Measurements from ENCODE around the gene OXT.

Gene OXT

DNA sequence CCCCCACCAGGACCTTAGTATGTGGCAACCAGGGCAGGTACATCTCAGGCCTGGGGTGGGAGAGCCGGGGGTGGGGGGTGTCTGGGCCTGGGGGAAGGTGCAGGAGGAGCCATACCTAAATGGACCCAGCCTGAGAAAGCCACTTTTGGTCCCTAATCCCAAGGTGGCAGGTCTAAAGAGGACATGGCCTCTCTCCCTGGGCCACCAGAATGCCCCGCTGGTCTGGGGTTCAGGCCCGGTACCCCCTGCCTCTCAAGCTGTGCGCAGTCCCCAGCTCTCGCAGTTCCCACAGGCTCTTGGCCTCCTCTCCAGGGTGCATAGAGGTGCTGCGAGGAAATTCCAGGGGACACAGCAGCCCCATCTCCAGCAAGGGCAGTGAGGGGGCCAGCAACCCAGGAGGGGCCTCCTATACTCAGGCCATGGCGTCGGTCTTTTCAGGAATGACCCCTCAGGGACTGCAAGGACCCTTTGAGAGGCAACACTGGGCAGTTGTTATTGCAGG is 14.2 kb downstream of the OXT start:
- POLR2A ChIA-PET, result no interaction called here
- CTCF ChIA-PET, result no interaction called here
- TF ChIP-seq, protein P1, sequence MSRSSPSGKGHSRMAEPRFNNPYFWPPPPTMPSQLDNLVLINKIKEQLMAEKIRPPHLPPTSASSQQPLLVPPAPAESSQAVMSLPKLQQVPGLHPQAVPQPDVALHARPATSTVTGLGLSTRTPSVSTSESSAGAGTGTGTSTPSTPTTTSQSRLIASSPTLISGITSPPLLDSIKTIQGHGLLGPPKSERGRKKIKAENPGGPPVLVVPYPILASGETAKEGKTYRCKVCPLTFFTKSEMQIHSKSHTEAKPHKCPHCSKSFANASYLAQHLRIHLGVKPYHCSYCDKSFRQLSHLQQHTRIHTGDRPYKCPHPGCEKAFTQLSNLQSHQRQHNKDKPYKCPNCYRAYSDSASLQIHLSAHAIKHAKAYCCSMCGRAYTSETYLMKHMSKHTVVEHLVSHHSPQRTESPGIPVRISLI (tag by site-specific recombination; IDR thresholded peaks at IDR 0.05), result no peak
- TF ChIP-seq ZNF792 (tag by site-specific recombination; IDR thresholded peaks at IDR 0.05) (no peak), SALL2 (tag by site-specific recombination; IDR thresholded peaks at IDR 0.05; ENCODE audit: borderline replicate concordance) (no peak), ZNF214 (tag by site-specific recombination; IDR thresholded peaks at IDR 0.05; ENCODE audit: borderline replicate concordance) (no peak), ZNF571 (tag by site-specific recombination; IDR thresholded peaks at IDR 0.05) (no peak), KLF7 (tag by site-specific recombination; IDR thresholded peaks at IDR 0.05; ENCODE audit: borderline replicate concordance) (no peak), ZNF549 (tag by site-specific recombination; IDR thresholded peaks at IDR 0.05) (no peak), ZNF558 (tag by site-specific recombination; IDR thresholded peaks at IDR 0.05) (no peak), MYNN (tag by site-specific recombination; IDR thresholded peaks at IDR 0.05; ENCODE audit: borderline replicate concordance) (no peak), ZNF140 (tag by site-specific recombination; IDR thresholded peaks at IDR 0.05) (no peak), TRIM28 (IDR thresholded peaks at IDR 0.05; ENCODE audit: borderline replicate concordance, low read length) (no peak), GLIS1 (tag by site-specific recombination; IDR thresholded peaks at IDR 0.05) (no peak), ZSCAN30 (tag by site-specific recombination; IDR thresholded peaks at IDR 0.05) (no peak), HOXC10 (CRISPR knock-in tag; IDR thresholded peaks at IDR 0.05) (no peak), BCL6B (tag by site-specific recombination; IDR thresholded peaks at IDR 0.05) (no peak), ZNF433 (tag by site-specific recombination; IDR thresholded peaks at IDR 0.05; ENCODE audit: low read depth) (no peak)
- TF ChIP-seq, protein P2, sequence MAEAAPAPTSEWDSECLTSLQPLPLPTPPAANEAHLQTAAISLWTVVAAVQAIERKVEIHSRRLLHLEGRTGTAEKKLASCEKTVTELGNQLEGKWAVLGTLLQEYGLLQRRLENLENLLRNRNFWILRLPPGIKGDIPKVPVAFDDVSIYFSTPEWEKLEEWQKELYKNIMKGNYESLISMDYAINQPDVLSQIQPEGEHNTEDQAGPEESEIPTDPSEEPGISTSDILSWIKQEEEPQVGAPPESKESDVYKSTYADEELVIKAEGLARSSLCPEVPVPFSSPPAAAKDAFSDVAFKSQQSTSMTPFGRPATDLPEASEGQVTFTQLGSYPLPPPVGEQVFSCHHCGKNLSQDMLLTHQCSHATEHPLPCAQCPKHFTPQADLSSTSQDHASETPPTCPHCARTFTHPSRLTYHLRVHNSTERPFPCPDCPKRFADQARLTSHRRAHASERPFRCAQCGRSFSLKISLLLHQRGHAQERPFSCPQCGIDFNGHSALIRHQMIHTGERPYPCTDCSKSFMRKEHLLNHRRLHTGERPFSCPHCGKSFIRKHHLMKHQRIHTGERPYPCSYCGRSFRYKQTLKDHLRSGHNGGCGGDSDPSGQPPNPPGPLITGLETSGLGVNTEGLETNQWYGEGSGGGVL (tag by site-specific recombination; IDR thresholded peaks at IDR 0.05), result no peak
- TF ChIP-seq, protein P3, sequence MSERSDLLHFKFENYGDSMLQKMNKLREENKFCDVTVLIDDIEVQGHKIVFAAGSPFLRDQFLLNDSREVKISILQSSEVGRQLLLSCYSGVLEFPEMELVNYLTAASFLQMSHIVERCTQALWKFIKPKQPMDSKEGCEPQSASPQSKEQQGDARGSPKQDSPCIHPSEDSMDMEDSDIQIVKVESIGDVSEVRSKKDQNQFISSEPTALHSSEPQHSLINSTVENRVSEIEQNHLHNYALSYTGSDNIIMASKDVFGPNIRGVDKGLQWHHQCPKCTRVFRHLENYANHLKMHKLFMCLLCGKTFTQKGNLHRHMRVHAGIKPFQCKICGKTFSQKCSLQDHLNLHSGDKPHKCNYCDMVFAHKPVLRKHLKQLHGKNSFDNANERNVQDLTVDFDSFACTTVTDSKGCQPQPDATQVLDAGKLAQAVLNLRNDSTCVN (tag by site-specific recombination; optimal IDR thresholded peaks at IDR 0.05), result no peak
- TF ChIP-seq, protein P4, sequence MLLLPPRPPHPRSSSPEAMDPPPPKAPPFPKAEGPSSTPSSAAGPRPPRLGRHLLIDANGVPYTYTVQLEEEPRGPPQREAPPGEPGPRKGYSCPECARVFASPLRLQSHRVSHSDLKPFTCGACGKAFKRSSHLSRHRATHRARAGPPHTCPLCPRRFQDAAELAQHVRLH (tag by site-specific recombination; IDR thresholded peaks at IDR 0.05), result no peak
- TF ChIP-seq, protein P5, sequence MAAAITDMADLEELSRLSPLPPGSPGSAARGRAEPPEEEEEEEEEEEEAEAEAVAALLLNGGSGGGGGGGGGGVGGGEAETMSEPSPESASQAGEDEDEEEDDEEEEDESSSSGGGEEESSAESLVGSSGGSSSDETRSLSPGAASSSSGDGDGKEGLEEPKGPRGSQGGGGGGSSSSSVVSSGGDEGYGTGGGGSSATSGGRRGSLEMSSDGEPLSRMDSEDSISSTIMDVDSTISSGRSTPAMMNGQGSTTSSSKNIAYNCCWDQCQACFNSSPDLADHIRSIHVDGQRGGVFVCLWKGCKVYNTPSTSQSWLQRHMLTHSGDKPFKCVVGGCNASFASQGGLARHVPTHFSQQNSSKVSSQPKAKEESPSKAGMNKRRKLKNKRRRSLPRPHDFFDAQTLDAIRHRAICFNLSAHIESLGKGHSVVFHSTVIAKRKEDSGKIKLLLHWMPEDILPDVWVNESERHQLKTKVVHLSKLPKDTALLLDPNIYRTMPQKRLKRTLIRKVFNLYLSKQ (tag by site-specific recombination; IDR thresholded peaks at IDR 0.05; ENCODE audit: borderline replicate concordance), result no peak
- Histone ChIP-seq H3K9me3 (ENCODE audit: control insufficient read depth, insufficient read depth, low read depth, low read length) (no peaks in the 10 kb centered on the region), H3K4me3 (ENCODE audit: low read depth, low read length) (no peak overlapping the region), H3K4me1 (ENCODE audit: control insufficient read depth, insufficient read depth, low read length) (no peaks in the 10 kb centered on the region), H3K27ac (ENCODE audit: extremely low read depth, low read depth, low read length) (no peak overlapping the region), H3K36me3 (ENCODE audit: control insufficient read depth in 2 of 2, insufficient read depth in 1 of 2, low read length in 2 of 2) (no peaks in the 10 kb centered on the region)
